VCaP (cell line): Measurements from ENCODE around the gene NRROS.
"Not testable (repeated sequence)": the region's sequence is repeated elsewhere in the genome, so short reads cannot be mapped to it uniquely, and the experiment has no call there.

Experiments used
- H3K27ac ChIP-seq: fragments of 450-650 bp; 2 replicates; pipeline ENCODE4 v1.5.1; 2017
- CTCF ChIP-seq: fragments of 450-650 bp; conservative IDR thresholded peaks from 2 replicates; pipeline ENCODE4 v1.5.1; 2017; ENCODE audit warnings: mild to moderate bottlenecking, moderate library complexity

The NRROS gene

DNA sequence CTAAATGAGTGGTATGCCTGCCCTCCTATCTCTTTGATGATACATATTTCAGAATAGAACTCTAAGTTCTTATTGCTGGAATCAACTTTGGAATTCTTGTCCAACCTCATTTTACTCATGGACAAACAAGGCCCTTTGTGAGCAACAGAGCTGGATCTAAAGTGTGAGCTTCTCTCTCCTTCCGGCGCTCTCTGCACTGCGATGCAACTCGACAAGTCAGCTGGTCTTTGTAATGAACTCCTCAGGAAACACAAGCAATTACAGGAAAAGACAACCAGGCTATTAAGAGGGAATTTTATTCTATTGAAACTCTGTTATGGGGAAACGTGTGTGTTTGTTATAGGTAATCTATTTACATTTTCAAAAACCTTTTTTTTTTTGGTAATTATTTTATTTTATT lies 20.3 kb upstream of the NRROS start:
- TF ChIP-seq CTCF: no peak
- no peak overlapping the region for H3K27ac ChIP-seq

DNA sequence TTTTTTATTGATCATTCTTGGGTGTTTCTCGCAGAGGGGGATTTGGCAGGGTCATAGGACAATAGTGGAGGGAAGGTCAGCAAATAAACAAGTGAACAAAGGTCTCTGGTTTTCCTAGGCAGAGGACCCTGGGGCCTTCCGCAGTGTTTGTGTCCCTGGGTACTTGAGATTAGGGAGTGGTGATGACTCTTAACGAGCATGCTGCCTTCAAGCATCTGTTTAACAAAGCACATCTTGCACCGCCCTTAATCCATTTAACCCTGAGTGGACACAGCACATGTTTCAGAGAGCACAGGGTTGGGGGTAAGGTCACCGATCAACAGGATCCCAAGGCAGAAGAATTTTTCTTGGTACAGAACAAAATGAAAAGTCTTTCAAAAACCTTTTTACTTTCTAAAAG lies 19.9 kb upstream of the NRROS start:
- H3K27ac ChIP-seq: not testable (repeated sequence)

- H3K27ac ChIP-seq: no peak overlapping the region
- no peak for TF ChIP-seq CTCF
These were observed 19.3 kb upstream of the NRROS start for GRCh38 chr3:196620161-196620604.

DNA sequence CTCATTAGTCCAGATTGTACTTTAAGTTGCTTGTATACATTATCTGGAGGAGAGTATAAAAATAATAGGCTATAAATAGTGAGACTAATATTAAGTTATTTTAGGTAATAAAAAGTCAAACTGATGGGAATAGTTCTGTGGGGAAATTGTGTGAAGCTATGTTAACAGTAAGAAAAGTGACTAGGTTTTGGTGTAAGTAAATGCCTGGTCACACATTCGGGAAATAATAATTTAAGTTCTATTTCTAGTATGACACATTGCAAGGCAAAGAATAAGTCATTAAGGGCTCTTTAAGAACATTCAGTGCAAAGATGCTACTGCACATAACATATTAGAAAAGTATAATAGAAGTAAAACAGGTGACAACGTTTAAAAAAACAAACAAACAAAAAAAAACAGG lies 18.8 kb upstream of the NRROS start:
- TF ChIP-seq CTCF: no peak

DNA sequence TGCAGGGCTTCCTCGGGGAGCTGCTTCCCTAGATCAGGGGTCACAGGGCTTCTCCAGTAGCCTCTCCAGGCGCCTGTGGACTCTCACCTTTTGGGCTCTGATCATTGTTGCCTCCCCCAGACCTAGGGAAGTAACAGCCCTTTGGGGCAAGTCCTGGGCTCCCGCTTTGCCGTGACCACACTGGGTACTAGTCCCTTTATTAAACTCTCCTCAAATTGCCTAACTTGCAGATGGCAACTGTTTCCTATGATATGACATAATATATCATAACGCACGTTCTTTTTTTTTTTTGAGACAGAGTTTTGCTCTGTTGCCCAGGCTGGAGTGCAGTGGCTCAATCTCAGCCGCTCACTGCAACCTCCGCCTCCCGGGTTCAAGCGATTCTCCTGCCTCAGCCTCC lies 17.9 kb upstream of the NRROS start:
- no peak for TF ChIP-seq CTCF
- H3K27ac ChIP-seq: no peak overlapping the region

More for the DNA sequence above, 18.8 kb upstream of the NRROS start:
- H3K27ac ChIP-seq: no peak overlapping the region

DNA sequence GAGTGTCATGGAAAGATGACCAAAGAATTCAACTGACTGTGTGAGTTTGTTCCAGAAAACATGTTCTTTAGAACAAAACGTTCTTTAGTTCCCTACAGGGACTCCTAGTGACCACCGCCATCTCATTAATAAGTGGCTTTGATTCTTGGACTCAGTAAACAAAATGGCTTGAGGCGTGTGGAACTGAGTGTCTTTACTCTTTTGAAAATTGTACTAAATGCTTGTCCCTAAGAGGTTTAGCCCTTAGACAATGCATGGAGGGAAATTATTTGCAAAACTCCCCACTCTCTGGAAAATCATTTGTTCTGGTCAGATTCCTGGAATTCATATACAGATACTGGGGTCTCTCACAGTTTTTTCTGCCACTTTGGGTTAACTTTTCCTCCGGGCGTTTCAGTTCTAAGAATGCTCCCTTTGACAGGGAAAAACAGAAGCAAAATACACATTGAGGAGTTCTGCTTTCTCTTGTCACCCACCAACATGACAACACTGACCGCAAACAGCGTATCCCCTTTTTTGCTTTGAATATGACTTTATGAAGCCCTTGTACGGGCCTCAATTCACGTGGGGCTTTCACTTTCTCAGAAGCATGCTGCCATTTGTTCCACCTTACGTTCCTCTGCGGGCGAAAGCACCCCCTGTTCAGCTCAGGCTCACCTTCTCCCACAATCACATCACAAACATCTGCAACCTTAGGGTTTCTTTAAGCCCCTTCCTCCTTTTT lies 15.3 kb upstream of the NRROS start:
- no peak overlapping the region for H3K27ac ChIP-seq
- TF ChIP-seq CTCF: no peak

DNA sequence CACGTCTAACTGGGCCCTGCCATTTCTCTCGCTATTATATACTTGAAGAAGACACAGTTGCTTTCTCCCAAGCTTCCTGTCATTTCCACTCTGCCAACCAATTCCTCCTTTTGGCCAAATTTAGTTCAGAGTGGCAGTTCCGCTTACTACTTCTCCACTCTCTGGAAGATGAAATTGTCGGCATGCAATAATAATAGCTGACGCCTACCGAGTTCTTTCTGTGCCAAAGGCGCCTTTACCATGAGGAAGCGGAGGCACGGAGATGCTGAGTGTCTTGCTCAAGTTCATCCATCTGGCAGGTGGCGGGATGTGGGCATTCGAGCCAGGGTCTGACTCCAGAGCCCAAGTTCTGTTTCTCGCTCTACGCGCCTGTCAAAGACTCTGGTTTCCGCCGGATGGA lies 14.6 kb upstream of the NRROS start:
- H3K27ac ChIP-seq: no peak overlapping the region
- no peak for TF ChIP-seq CTCF

- H3K27ac ChIP-seq: no peak overlapping the region
- TF ChIP-seq CTCF: no peak
These were observed 14.2 kb upstream of the NRROS start for GRCh38 chr3:196625331-196625730.
